Measurements from ENCODE around the gene CNGB1.

Gene CNGB1

GRCh38 chr16:57970319-57970718 lies 609 bp downstream of the CNGB1 start:
- no peak for DNase-seq

- DNase-seq, result no peak
Measured at GRCh38 chr16:57969451-57970123, 1.3 kb downstream of the CNGB1 start.

- DNase-seq, result no peak
Measured at GRCh38 chr16:57967916-57968315, 3.0 kb downstream of the CNGB1 start.

- no peak for DNase-seq
Measured at GRCh38 chr16:57966986-57967385, 3.9 kb downstream of the CNGB1 start.

GRCh38 chr16:57966204-57966771 lies 4.6 kb downstream of the CNGB1 start:
- DNase-seq, result no peak

GRCh38 chr16:57964157-57964700 lies 6.7 kb downstream of the CNGB1 start:
- DNase-seq, result no peak

- DNase-seq, result no peak
Measured at GRCh38 chr16:57962756-57963155, 8.2 kb downstream of the CNGB1 start.

GRCh38 chr16:57962046-57962445 lies 8.9 kb downstream of the CNGB1 start:
- no peak for DNase-seq

- no peak for DNase-seq
Measured at GRCh38 chr16:57961538-57961937, 9.4 kb downstream of the CNGB1 start.

GRCh38 chr16:57960826-57961472 lies 10.0 kb downstream of the CNGB1 start:
- no peak for DNase-seq

GRCh38 chr16:57960310-57960709 lies 10.6 kb downstream of the CNGB1 start:
- DNase-seq, result no peak

- DNase-seq, result no peak
Measured at GRCh38 chr16:57959804-57960203, 11.1 kb downstream of the CNGB1 start.

- no peak for DNase-seq
Measured at GRCh38 chr16:57959121-57959520, 11.8 kb downstream of the CNGB1 start.

GRCh38 chr16:57958544-57958943 lies 12.4 kb downstream of the CNGB1 start:
- DNase-seq, result no peak

- DNase-seq, result no peak
Measured at GRCh38 chr16:57957673-57958392, 13.1 kb downstream of the CNGB1 start.

GRCh38 chr16:57956924-57957672 lies 13.8 kb downstream of the CNGB1 start:
- DNase-seq, result no peak

GRCh38 chr16:57956270-57956808 lies 14.6 kb downstream of the CNGB1 start:
- DNase-seq, result no peak

GRCh38 chr16:57955572-57956188 lies 15.2 kb downstream of the CNGB1 start:
- DNase-seq, result no peak

GRCh38 chr16:57953857-57954256 lies 17.1 kb downstream of the CNGB1 start:
- DNase-seq, result no peak

GRCh38 chr16:57952909-57953308 lies 18.0 kb downstream of the CNGB1 start:
- DNase-seq, result no peak

GRCh38 chr16:57951204-57951960 lies 19.5 kb downstream of the CNGB1 start:
- DNase-seq, result no peak

Data from amniotic stem cell (primary cell).